Breast epithelium (tissue), 4 donors: ENCODE results near the gene HPCAL4. TPM values are rescaled to one million over a fixed set of nuclear protein-coding genes. Genes with fewer than 3 reads are reported as not detected.

Experiments
- DNase-seq, 2 donors: peaks; one replicate each; pipeline ENCODE4 v3.0.0-alpha.2; 2019; ENCODE audit warnings: low spot score in 2 of 2
- H3K27ac ChIP-seq, 2 donors: fragments of 200-600 bp; sonication (generic) in 1 of 2; one replicate each; pipeline ENCODE4 v1.5.1; 2016 to 2019; ENCODE audit warnings: mild to moderate bottlenecking in 1 of 2
- H3K27me3 ChIP-seq, 2 donors: fragments of 200-600 bp; sonication (generic) in 1 of 2; one replicate each; pipeline versions ENCODE4 v1.5.1 to v1.6.0; 2017 to 2019; ENCODE audit warnings: control low read depth in 1 of 2, mild to moderate bottlenecking in 1 of 2
- H3K36me3 ChIP-seq: fragments of 200-600 bp; one replicate; pipeline ENCODE4 v1.5.1; 2019
- H3K4me1 ChIP-seq, 2 donors: fragments of 200-600 bp; sonication (generic); one replicate each; pipeline ENCODE4 v1.5.1; 2016 to 2019; ENCODE audit warnings: control low read depth in 1 of 2
- H3K4me3 ChIP-seq, 3 donors: fragments of 200-600 bp; sonication (generic); 1 replicate in 2 of 3; 2 replicates in 1 of 3; pipeline ENCODE4 v1.5.1; 2016 to 2019; ENCODE audit warnings: mild to moderate bottlenecking in 3 of 3, moderate library complexity in 2 of 3
- H3K9me3 ChIP-seq, 2 donors: fragments of 200-600 bp; sonication (generic) in 1 of 2; one replicate each; pipeline ENCODE4 v1.5.1; 2016 to 2019; ENCODE audit warnings: control low read depth in 1 of 2
- POLR2A ChIP-seq: fragments of 450-650 bp; IDR thresholded peaks from one replicate; pipeline ENCODE4 v1.6.1; 2016; ENCODE audit warnings: antibody characterized with exemption, mild to moderate bottlenecking, moderate library complexity
- POLR2AphosphoS5 ChIP-seq, 3 donors: sonication (generic); formaldehyde crosslinking; IDR thresholded peaks; one replicate each; pipeline ENCODE4 v1.6.1; 2017; ENCODE audit warnings: antibody characterized with exemption in 3 of 3
- intact Hi-C: fragments of 100-400 bp; cut with DNase I; formaldehyde crosslinking; loops from one replicate; pipeline ENCODE4 v1.15.1; 2023; ENCODE audit warnings: low total_unique reads
- total RNA-seq, 3 donors: library from RNA; depleted of rRNA; stranded (reverse); fragments of >200 nt; gene quantifications; one replicate each; pipeline ENCODE4 v1.1.0, GENCODE V29; 2016
- TF ChIP-seq, protein P1 (sequence below), 3 donors: fragments of 450-650 bp; IDR thresholded peaks; one replicate each; pipeline ENCODE4 v1.5.1; 2016 to 2017; ENCODE audit warnings: antibody characterized with exemption in 3 of 3, mild to moderate bottlenecking in 3 of 3, moderate library complexity in 3 of 3

HPCAL4 gene
- total RNA-seq, 3 donors from 2014 or later, result not detected

DNA sequence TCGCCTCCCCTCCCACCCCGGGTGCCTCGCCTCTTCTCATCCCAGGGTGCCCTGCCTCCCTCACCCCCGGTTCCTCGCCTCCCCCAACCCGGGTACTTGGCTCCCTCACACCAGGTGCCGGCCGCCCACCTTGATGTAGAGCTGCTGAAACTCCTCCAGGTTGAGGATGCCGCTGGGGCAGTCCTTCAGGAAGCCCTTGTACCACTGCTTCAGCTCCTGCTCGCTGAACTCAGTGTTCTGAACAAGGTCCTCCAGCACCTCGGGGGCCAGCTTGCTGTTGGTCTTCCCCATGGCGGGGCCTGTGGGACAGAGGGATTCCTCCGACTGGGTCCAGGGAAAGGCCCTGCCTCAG lies 6.9 kb downstream of the HPCAL4 start:
- TF ChIP-seq POLR2AphosphoS5 (IDR thresholded peaks at IDR 0.05), result no peak
- Histone ChIP-seq H3K27ac (no peak overlapping the region), H3K9me3 (no peaks in the 10 kb centered on the region), H3K4me1 (no peaks in the 10 kb centered on the region), H3K4me3 (no peak overlapping the region), H3K27me3 (peaks cover 0 to 21% of the 10 kb centered on the region in 2 donors), H3K36me3 (no peaks in the 10 kb centered on the region)
- DNase-seq, result no peak
- intact Hi-C loops, result no loop called here

DNA sequence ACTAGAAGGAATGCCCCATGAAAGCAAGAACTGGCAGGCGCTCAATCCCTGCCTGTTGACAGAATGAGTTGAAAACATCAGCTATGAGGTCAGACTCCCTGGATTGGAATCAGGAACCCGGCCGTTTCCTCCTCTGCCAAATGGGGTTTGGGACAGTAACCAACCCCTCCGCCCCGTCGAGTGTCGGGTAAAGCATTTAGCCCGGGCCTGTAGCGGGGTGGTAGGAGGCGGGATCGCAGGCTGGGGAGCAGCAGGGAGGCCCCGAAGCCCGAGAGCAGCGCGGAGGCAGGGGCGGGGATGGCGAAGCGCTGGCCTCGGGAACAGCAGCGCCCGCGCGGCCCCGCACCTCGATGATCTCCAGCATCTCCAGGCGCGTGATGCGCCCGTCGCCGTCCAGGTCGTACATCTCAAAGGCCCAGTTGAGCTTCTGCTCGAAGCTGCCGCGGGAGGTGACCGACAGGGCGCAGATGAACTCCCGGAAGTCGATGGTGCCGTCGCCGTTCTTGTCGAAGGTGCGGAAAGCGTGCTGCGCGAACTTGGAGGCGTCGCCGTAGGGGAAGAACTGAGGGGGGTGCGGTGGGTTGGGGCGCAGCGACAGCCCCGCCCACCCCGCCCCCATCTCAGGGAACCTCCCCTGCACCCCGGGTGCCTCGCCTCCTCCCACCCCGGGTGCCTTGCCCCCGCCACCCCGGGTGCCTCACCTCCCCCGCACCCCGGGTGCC lies 7.5 kb downstream of the HPCAL4 start:
- DNase-seq, result no peak

DNA sequence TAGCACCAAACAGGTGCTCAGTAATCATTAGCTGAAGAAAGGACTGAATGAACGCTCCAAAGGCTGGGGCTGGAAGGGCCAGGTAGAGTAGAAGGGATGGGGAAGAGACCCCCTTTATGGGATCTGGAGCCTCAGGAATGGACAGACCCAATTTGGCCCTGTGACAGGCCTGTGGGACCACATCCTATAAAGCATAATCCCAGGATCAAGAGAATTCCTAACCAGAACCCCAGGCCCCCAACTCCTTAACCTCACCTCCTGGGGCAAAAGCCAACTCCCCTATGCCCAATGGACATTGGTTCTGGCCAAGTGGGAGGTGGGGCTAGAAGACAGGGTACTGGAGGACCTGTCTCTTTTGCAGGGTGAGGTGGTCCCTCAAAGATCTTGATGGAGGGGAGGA lies 9.2 kb downstream of the HPCAL4 start:
- no peak for DNase-seq
- H3K9me3 ChIP-seq, result no peaks in the 10 kb centered on the region
- H3K27ac ChIP-seq, result no peak overlapping the region
- H3K4me3 ChIP-seq, result no peak overlapping the region
- H3K4me1 ChIP-seq, result no peaks in the 10 kb centered on the region
- H3K36me3 ChIP-seq, result no peaks in the 10 kb centered on the region
- intact Hi-C loops, result no loop called here
- TF ChIP-seq POLR2A (no peak), POLR2AphosphoS5 (IDR thresholded peaks at IDR 0.05) (no peak)
- TF ChIP-seq, protein P1, sequence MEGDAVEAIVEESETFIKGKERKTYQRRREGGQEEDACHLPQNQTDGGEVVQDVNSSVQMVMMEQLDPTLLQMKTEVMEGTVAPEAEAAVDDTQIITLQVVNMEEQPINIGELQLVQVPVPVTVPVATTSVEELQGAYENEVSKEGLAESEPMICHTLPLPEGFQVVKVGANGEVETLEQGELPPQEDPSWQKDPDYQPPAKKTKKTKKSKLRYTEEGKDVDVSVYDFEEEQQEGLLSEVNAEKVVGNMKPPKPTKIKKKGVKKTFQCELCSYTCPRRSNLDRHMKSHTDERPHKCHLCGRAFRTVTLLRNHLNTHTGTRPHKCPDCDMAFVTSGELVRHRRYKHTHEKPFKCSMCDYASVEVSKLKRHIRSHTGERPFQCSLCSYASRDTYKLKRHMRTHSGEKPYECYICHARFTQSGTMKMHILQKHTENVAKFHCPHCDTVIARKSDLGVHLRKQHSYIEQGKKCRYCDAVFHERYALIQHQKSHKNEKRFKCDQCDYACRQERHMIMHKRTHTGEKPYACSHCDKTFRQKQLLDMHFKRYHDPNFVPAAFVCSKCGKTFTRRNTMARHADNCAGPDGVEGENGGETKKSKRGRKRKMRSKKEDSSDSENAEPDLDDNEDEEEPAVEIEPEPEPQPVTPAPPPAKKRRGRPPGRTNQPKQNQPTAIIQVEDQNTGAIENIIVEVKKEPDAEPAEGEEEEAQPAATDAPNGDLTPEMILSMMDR (IDR thresholded peaks at IDR 0.05), result no peak
- H3K27me3 ChIP-seq, result peaks cover 0 to 21% of the 10 kb centered on the region in 2 donors

More for the DNA sequence above, 7.5 kb downstream of the HPCAL4 start:
- Histone ChIP-seq H3K27ac (no peak overlapping the region), H3K36me3 (no peaks in the 10 kb centered on the region), H3K4me1 (no peaks in the 10 kb centered on the region), H3K4me3 (peak overlapping the region in 2 of 3 donors; percentile 4 to 53), H3K9me3 (no peaks in the 10 kb centered on the region), H3K27me3 (peaks cover 0 to 21% of the 10 kb centered on the region in 2 donors)
- TF ChIP-seq POLR2A (no peak), POLR2AphosphoS5 (IDR thresholded peaks at IDR 0.05) (no peak)
- TF ChIP-seq, protein P1 (IDR thresholded peaks at IDR 0.05), result no peak
- intact Hi-C loops, result no loop called here

DNA sequence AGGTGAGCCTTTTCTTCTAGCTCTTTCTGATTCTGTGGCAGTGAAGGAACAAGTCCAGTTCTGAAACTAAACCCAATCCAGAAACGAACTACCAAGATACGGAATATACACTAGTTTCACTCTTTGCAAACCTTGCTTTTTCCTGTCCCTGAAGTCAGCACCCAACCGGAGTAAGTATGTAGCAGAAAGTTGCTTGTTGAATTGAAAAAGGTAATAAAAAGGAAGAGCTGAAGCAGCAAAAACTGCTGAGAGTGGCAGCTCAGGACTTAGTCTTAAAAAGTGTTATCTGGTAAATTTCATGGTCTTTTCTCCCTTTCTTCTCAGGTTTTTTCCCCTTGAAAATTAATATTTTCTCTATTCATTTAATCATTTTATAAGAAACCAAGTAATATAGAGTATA lies 9.9 kb downstream of the HPCAL4 start:
- intact Hi-C loops, result no loop called here
- Histone ChIP-seq H3K27ac (no peak overlapping the region), H3K9me3 (no peaks in the 10 kb centered on the region), H3K36me3 (no peaks in the 10 kb centered on the region), H3K27me3 (peaks cover 0 to 21% of the 10 kb centered on the region in 2 donors), H3K4me3 (no peak overlapping the region), H3K4me1 (no peaks in the 10 kb centered on the region)
- TF ChIP-seq POLR2A, result no peak
- TF ChIP-seq POLR2AphosphoS5 (IDR thresholded peaks at IDR 0.05), result no peak
- TF ChIP-seq, protein P1 (IDR thresholded peaks at IDR 0.05), result no peak
- no peak for DNase-seq

DNA sequence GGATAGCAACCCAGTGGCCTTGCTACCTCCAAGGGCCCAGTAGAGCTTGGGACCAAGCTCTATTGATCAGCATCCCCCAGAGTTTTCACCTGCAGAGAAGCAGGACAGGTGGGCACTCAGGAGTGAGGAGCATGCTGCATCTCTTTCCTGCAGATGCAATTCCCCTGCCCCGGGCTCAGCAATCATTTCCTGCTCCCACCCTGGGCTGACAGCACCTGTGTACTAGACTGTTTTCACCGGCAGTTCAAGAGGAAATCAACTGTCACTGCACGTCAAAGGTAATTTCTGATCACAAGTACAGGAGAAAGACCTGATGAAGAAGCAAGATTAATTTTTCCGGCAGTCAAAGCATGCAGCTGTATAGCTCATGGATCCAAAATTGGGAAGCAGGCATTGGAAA lies 10.5 kb downstream of the HPCAL4 start:
- intact Hi-C loops, result no loop called here
- H3K4me3 ChIP-seq, result no peak overlapping the region
- no peaks in the 10 kb centered on the region for H3K4me1 ChIP-seq
- H3K27ac ChIP-seq, result no peak overlapping the region
- no peaks in the 10 kb centered on the region for H3K9me3 ChIP-seq
- TF ChIP-seq POLR2A (no peak), POLR2AphosphoS5 (IDR thresholded peaks at IDR 0.05) (no peak)
- TF ChIP-seq, protein P1 (IDR thresholded peaks at IDR 0.05), result no peak
- no peak for DNase-seq
- H3K36me3 ChIP-seq, result no peaks in the 10 kb centered on the region
- H3K27me3 ChIP-seq, result peaks cover 0 to 21% of the 10 kb centered on the region in 2 donors
